Femur (tissue), 1 donor: ENCODE measurements around the gene IDI2.

Source experiments
- DNase-seq: peaks from one replicate; pipeline ENCODE4 v3.0.0-alpha.2; 2017

IDI2 gene

GRCh38 chr10:1003884-1004670 is 21.6 kb downstream of the IDI2 start:
- no peak for DNase-seq

GRCh38 chr10:1002425-1003006 is 23.1 kb downstream of the IDI2 start:
- DNase-seq = no peak

DNA sequence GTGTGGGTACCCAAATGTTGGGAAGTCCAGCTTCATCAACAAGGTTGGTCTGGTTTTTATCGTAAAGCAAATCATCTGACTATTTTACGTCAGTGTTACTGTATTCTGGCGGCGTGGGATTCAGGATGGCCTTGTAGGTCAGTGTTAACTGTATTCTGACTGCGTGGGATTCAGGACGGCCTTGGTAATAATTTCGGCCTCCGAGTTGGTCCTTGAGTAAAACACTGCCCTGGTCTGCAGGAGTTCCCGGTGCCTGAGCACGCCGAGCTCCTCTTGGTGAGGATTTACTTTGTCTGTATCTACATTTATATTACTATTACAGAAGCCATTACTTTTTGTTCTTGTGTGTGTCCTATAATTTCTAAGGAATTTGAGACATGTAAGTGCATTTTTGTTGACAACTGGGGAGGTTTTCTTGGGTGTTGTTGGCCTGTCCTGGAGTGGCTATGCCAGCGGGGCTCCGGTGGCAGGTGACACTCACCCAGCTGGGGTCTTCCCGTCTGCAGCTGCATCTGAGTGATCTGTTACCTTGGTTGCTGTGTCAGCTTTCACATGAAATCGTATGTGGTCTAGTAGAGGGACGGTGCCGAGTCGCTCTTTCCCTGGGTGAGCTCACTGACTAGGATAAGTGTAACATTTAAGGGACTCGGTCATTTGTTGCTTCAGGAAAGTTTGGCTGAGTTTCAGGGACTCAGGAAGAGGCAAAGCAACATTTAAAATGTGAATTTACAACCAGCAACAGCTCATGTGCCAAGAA is 28.2 kb downstream of the IDI2 start:
- no peak for DNase-seq

GRCh38 chr10:996031-996430 is 29.6 kb downstream of the IDI2 start:
- DNase-seq = no peak

DNA sequence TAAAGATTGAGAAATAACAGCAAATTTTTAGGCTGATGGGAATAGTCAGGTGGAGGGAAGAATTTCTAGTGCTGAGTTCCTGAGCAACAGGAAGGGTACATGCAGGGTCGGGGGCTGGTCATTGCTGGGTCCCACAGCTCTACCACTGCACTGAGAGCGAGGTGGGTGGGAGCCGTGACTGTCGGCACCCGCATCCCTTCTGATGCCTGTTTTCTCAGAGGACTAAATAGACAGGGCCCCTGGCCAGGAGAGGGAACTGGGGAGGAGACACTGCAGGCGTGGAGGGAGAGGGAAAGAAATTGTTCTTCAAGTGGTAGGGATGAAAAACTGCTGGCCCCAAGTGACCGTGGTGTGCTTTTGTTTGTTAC is 30.1 kb downstream of the IDI2 start:
- DNase-seq = no peak

- no peak for DNase-seq
These were observed 30.7 kb downstream of the IDI2 start for GRCh38 chr10:994836-995558.

GRCh38 chr10:992871-993270 is 32.8 kb downstream of the IDI2 start:
- no peak for DNase-seq

DNA sequence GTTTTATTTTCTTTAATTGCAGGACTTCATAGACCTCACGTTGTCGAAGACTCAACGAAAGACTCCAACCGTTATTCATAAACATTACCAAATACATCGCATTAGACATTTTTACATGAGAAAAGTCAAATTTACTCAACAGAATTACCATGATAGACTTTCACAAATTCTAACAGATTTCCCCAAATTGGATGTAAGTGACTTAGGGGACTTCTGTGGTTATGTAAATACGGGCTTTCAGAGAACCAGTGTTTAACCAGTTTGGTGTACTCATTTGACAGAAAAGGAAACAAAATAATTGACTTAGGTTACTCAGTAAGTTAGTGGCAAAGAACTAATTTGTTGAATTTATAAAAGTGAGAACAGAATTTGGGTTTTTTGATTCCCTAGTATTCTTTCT is 33.2 kb downstream of the IDI2 start:
- DNase-seq = no peak

- DNase-seq = no peak
These were observed 34.9 kb downstream of the IDI2 start for GRCh38 chr10:990808-991207.

DNA sequence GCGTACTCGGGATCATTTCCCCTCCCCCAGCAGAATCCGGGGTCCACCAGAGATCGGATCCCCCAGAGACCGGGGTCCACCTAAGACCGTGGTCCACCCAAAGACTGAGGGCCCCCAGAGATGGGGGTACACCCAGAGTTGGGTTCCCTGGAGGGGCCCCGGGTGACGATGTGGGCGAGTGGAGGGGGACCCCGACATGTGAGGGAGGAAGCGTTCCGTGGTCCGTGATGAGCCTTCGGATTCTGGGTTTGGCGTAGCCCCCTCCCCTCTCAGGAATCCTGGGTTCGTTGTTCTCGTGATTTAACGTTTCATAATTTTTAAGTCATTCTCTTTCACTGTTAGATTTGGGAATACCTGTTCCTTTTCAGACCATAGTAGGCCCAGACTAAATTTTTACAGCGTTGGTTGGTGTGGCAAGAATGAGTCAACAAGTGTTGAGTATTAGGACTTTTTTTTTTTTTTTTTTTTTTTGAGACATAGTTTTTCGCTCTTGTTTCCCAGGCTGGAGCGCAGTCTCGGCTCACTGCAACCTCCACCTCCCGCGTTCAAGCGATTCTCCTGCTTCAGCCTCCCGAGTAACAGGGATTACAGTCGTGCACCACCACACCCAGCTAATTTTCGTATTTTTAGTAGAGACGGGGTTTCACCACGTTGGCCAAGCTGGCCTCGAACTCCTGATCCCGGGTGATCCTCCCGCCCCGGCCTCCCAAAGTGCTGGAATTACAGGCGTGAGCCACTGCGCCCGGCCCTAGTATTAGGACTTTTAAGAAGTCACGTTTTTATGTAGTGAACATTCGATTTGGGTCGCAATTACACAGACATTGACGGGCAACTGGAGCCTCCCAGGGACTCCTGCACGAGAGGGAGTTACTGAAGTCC is 36.8 kb downstream of the IDI2 start:
- DNase-seq = no peak

DNA sequence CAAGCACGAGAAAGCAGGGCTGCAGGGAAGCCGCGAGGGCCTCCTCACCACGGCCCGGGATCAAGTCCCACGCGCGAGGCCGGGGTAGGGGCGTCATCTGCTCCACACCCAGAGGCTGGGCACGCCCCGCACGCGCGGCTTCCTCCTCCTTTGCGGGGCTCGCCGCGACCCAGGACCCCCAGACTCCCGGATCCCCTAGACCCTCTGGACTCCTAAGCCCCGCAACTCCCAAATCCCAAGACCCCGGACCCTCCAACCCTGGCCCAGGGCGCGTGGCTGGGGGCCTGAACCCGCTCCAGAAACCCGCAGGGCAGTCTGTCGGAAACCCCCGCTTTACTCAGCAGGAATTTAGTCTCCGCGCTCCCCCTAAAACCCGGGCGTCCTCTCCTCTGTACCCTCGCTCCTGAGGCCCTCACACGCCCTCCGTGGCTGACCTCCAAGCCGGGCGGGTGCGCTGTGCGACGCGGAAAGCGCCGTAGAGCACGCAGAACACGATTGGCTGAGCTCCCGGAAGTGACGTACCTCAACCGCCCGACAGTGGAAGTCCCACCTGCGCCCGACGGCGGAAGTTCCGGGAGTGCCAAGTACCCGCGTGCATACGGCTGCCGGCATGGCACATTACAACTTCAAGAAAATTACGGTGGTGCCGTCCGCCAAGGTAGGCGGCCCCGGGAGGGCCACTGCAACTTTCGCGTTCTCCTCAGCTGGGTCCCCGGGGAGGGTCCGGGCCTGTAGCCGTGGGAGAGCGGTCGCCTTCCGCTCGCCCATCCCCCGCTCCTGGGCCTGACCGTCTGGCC is 37.6 kb downstream of the IDI2 start, which contains the start of gene GTPBP4:
GTPBP4 (plus strand) TSS at position 565 of the 797 bp plus-strand sequence; CDS start at position 611, 46 bp downstream.
- peak; percentile 99 for DNase-seq

DNA sequence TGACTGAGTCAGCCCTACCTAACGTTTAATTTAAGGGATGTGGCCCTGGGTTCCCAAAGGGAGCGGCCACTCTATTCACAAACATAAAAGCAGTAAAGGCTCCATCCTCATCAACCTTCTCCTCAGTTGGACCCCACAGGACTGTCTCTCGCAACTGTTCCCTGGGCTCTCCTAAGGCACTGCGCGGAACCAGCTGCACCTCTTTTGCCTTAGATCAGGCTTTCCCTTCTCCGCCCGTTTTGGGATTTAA is 38.1 kb downstream of the IDI2 start:
- DNase-seq = no peak

GRCh38 chr10:986881-987619 is 38.6 kb downstream of the IDI2 start:
- DNase-seq = no peak

- DNase-seq = no peak
These were observed 39.4 kb downstream of the IDI2 start for GRCh38 chr10:986137-986825.

- DNase-seq = no peak
These were observed 40.3 kb downstream of the IDI2 start for GRCh38 chr10:985361-985760.

DNA sequence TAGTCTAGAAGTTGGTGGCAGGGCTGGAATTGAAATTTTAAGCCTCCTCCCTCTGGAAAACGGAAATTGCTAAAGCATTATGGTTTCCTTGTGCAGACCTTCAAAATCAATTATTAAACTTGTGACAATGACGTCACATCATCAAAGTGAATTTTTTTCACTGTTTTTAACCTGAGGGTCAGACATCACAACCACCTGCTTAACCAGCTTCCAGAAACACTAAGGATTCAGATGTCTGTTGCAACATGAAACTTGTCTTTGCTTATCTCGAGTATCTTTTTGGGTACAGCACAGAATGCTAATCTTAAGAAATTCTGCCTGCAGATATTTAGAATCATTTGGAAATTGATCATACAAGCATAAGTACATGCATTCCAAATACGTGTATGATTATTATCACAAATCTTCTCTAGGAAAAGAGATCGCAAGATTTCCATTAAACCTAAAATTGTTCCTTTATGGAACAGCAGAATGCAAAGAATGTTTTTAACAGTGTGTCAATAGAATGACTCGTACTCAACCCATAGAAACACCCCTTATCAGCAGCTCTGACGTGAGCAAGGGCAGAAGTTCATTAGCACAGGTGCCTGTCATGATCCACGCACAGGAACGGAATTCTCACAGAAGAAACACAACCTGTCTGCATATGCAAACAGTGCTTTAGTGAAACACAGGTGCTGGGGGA is 41.5 kb downstream of the IDI2 start:
- DNase-seq = no peak

- DNase-seq = no peak
These were observed 42.3 kb downstream of the IDI2 start for GRCh38 chr10:983401-983800.

- DNase-seq = no peak
These were observed 45.1 kb downstream of the IDI2 start for GRCh38 chr10:980468-981093.

- DNase-seq = no peak
These were observed 46.7 kb downstream of the IDI2 start for GRCh38 chr10:978826-979421.
